ENCODE data around the gene C19orf25. TPM values are rescaled to one million over a fixed set of nuclear protein-coding genes. Genes with fewer than 3 reads are reported as not detected.

C19orf25 gene
- total and polyA plus RNA-seq, 9 of the 15 experiments (the other 6 are each of a cell fraction or from before 2014, with no cell fraction given) = 0.79 to 96.0 (median 36.1) TPM

GRCh38 chr19:1524287-1524971, 45.4 kb upstream of the C19orf25 start (continued):
- TF ChIP-seq AFF4 (CRISPR knock-in tag; IDR thresholded peaks at IDR 0.05) (no peak), GABPB1 (CRISPR knock-in tag; IDR thresholded peaks at IDR 0.05) (no peak), ESRRA (IDR thresholded peaks at IDR 0.05; ENCODE audit: borderline replicate concordance, low read depth) (no peak), KLF16 (IDR thresholded peaks at IDR 0.05) (no peak), PHF21A (IDR thresholded peaks at IDR 0.05; ENCODE audit: borderline replicate concordance, low read depth) (no peak), ZKSCAN8 (CRISPR knock-in tag; IDR thresholded peaks at IDR 0.05) (no peak), BACH1 (tag; IDR thresholded peaks at IDR 0.05) (no peak), RBM17 (IDR thresholded peaks at IDR 0.05; ENCODE audit: borderline replicate concordance, low read depth, low read length) (no peak), ERF (CRISPR knock-in tag; IDR thresholded peaks at IDR 0.05) (no peak), ZNF444 (CRISPR knock-in tag; IDR thresholded peaks at IDR 0.05) (no peak), HDAC2 (IDR thresholded peaks at IDR 0.05) (no peak), DNMT1 (IDR thresholded peaks at IDR 0.05) (no peak), NCOR1 (IDR thresholded peaks at IDR 0.05) (no peak), TOE1 (IDR thresholded peaks at IDR 0.05; ENCODE audit: borderline replicate concordance) (no peak; the same call in 1 of the 2 replicates), TOE1 (CRISPR knock-in tag; IDR thresholded peaks at IDR 0.05; ENCODE audit: borderline replicate concordance, low read depth) (no peak), ZNF707 (CRISPR knock-in tag; conservative IDR thresholded peaks at IDR 0.05) (no peak), TCF15 (CRISPR knock-in tag; IDR thresholded peaks at IDR 0.05) (no peak), SIX5 (IDR thresholded peaks at IDR 0.05; ENCODE audit: borderline replicate concordance in 1 of 2, insufficient read depth in 1 of 2, low read depth in 1 of 2, low read length in 2 of 2) (no peak), ELK1 (CRISPR knock-in tag; IDR thresholded peaks at IDR 0.05) (no peak), MCM2 (IDR thresholded peaks at IDR 0.05; ENCODE audit: low read depth) (no peak)

All from K562 (cell line).